MM.1S (cell line): Measurements from ENCODE around the gene ANLN.
"Not testable (repeated sequence)": the region's sequence is repeated elsewhere in the genome, so short reads cannot be mapped to it uniquely, and the experiment has no call there.

ENCODE experiments used
- CTCF ChIP-seq: fragments of 300-600 bp; sonication (generic); IDR thresholded peaks from 2 replicates; pipeline ENCODE4 v1.5.1; 2016; ENCODE audit warnings: antibody characterized with exemption, low read length, mixed read lengths
- EZH2 ChIP-seq: fragments of 300-600 bp; sonication (generic); optimal IDR thresholded peaks from 2 replicates; pipeline ENCODE3; 2017; ENCODE audit warnings: low read depth, mild to moderate bottlenecking, antibody characterized with exemption, low read length, mixed read lengths

GRCh38 chr7:36466001-36466400 lies 76.3 kb downstream of the ANLN start:
- TF ChIP-seq CTCF, EZH2: not testable (repeated sequence)
